ENCODE data around the gene ZNHIT3. TPM values are rescaled to one million over a fixed set of nuclear protein-coding genes. Genes with fewer than 3 reads are reported as not detected.
A peak's percentile ranks its signal among the peaks of the same experiment; 100 is the strongest.
"Not testable (repeated sequence)": the region's sequence is repeated elsewhere in the genome, so short reads cannot be mapped to it uniquely, and the experiment has no call there.

ZNHIT3 gene
- total RNA-seq, 3 donors from 2014 or later, result 46.7 to 59.0 (median 50.8) TPM

GRCh38 chr17:36498560-36499300 lies 12.2 kb downstream of the ZNHIT3 start:
- H3K9me3 Mint-ChIP-seq, result no peaks in the 10 kb centered on the region
- peaks cover 47% of the 10 kb centered on the region for H3K36me3 Mint-ChIP-seq (ENCODE audit: insufficient read depth)
- DNase-seq (no peak), ATAC-seq (no peak)
- no peak overlapping the region for H3K4me3 Mint-ChIP-seq
- peaks cover 1% of the 10 kb centered on the region for H3K4me1 Mint-ChIP-seq (ENCODE audit: low read depth)
- H3K27me3 Mint-ChIP-seq (ENCODE audit: low read depth), result no peaks in the 10 kb centered on the region

DNA sequence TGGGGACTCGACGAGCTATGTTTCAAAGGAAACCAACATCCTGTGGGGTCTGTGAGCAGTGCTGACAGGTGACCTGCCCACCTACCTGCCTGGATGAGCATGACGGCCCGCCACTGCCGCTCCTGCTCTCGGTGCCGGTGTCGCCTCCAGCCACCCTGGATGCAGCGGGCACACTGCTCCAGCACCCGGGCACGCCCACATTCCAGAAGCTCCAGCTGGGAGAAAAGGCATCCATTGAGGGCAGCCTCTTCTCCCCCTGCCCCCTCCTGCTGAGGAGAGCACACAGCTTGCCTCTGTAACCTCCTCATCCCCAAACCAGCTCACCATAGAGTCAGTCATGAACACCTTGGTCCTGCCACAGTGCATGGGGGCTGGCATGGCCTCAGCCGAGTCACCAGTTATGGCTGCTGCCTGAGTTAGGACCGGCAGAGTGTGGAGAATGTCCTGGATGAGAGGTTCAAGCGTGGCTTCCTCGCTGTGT lies 14.3 kb downstream of the ZNHIT3 start:
- Mint-ChIP-seq H3K9me3 (no peaks in the 10 kb centered on the region), H3K27me3 (ENCODE audit: low read depth) (no peaks in the 10 kb centered on the region), H3K36me3 (ENCODE audit: insufficient read depth) (peaks cover 41% of the 10 kb centered on the region), H3K4me3 (no peak overlapping the region), H3K4me1 (ENCODE audit: low read depth) (peaks cover 1% of the 10 kb centered on the region)
- ATAC-seq (peak in 1 of 2 donors; percentile 17), DNase-seq (no peak)

DNA sequence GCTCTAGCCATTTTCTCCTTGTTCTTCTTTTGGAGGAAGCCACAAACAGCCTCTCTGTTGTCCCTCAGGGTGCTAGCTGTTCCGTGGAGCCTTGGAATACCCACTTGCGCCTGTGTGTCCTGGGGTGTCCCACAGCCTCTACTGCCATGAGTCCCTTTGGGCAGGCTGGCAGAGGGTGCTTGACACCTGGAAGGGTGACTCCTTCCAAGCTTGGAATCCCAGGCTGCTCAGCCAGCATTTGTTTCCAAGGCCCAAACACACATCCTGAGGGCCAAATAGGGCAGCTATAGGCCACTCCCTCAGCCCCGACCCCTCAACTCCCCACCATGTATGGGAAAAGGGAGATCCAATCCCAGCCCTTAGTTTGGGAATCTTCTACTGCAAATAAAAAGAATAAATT lies 14.9 kb downstream of the ZNHIT3 start:
- Mint-ChIP-seq H3K36me3 (ENCODE audit: insufficient read depth) (peaks cover 37% of the 10 kb centered on the region), H3K4me1 (ENCODE audit: low read depth) (peaks cover 1% of the 10 kb centered on the region), H3K9me3 (no peaks in the 10 kb centered on the region), H3K27me3 (ENCODE audit: low read depth) (no peaks in the 10 kb centered on the region), H3K4me3 (no peak overlapping the region)
- DNase-seq (no peak), ATAC-seq (no peak)

DNA sequence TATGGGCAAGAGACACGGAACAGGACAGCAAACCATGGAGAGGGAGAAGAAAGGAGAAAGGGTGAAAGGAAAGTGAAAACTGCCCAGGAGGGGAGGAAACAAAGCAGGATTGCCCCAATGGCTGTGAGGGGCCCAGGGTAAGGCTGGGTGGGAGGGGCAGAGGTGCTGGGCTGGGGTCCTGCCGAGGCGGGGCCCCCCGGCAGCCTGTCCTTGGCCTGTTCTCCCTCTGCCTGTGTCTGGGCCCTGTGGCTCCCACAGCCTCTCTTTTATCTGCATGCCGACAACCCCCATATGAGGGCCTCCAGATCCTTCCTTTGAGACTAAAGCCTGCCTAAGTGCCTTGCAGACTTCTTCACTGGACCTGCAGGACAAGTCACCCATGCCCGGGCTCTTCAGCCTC lies 15.5 kb downstream of the ZNHIT3 start:
- H3K36me3 Mint-ChIP-seq (ENCODE audit: insufficient read depth), result peaks cover 38% of the 10 kb centered on the region
- no peaks in the 10 kb centered on the region for H3K27me3 Mint-ChIP-seq (ENCODE audit: low read depth)
- no peak overlapping the region for H3K4me3 Mint-ChIP-seq
- ATAC-seq, result no peak
- no peak for DNase-seq
- no peaks in the 10 kb centered on the region for H3K9me3 Mint-ChIP-seq
- H3K4me1 Mint-ChIP-seq (ENCODE audit: low read depth), result peaks cover 1% of the 10 kb centered on the region

DNA sequence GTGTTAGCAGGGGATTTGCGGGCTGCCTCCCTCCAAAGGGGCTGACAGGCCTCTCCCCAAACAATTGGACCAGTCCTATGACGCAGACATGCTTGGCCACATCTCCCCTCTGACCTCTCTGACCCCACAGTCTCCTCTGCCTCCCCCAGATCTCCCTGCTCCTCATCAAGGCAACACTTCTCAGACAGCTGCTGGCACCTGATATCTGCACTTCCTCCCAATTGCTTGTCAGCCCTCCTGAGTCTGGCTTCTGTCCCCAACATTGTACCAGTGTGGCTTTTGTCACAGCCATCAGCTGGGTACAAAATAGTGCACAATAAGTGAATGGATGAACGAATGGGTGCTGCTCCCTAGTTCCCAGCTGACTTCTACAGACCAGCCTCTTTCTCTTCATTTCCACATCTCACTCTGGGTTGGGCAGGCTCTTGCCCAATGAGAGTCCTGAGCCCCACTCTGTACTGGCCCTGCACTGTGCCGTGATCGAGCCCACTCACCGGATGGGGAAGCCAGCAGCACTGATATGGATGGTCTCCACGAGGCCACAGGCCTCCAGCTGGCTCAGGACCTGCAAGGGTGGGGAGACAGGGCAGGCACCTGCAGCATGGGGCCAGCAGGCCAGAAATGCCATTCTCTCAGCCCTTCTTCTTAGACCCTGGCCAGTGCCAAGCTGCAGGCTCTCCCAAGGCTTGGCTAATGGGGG lies 17.1 kb downstream of the ZNHIT3 start:
- Mint-ChIP-seq H3K27me3 (ENCODE audit: low read depth) (no peaks in the 10 kb centered on the region), H3K9me3 (no peaks in the 10 kb centered on the region), H3K36me3 (ENCODE audit: insufficient read depth) (peaks cover 29% of the 10 kb centered on the region), H3K4me1 (ENCODE audit: low read depth) (peaks cover 1% of the 10 kb centered on the region), H3K4me3 (no peak overlapping the region)
- ATAC-seq (no peak), DNase-seq (no peak)

- ATAC-seq, result no peak
- Mint-ChIP-seq H3K36me3 (ENCODE audit: insufficient read depth) (peaks cover 29% of the 10 kb centered on the region), H3K4me3 (no peak overlapping the region), H3K9me3 (no peaks in the 10 kb centered on the region), H3K4me1 (ENCODE audit: low read depth) (peaks cover 1% of the 10 kb centered on the region), H3K27me3 (ENCODE audit: low read depth) (no peaks in the 10 kb centered on the region)
- DNase-seq, result no peak
Measured at GRCh38 chr17:36504156-36504545, 17.7 kb downstream of the ZNHIT3 start.

- Mint-ChIP-seq H3K27me3 (ENCODE audit: low read depth) (no peaks in the 10 kb centered on the region), H3K4me1 (ENCODE audit: low read depth) (peaks cover 1% of the 10 kb centered on the region), H3K36me3 (ENCODE audit: insufficient read depth) (peaks cover 37% of the 10 kb centered on the region), H3K4me3 (no peak overlapping the region), H3K9me3 (no peaks in the 10 kb centered on the region)
- no peak for DNase-seq
- no peak for ATAC-seq
Measured at GRCh38 chr17:36505171-36505570, 18.7 kb downstream of the ZNHIT3 start.

DNA sequence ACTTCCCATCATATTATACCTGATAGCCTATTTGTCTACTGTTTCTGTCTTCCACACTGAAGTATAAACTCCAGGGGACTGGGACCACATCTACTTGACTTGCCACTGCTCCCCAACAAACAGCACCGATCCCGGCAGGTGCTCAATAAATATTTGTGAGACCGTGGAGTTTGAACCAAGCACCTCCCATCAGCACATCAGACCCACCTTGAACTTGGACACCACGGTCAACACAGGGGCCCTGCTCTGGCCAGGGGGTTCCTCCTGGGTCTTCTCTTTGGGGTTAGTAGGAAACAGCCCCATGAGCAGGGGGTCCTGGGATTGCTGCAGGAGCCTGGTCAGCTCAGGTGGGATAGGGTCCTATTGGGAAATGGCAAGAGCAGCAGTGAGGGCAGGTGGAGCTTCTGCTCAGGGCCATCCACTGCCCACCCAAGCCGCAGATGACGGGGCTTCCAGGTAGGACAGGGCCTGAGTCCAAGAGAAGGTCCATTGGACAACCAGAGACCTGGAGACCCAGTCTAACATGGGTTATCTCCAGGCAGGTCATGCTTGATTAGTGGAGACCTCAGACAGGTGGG lies 19.9 kb downstream of the ZNHIT3 start:
- no peaks in the 10 kb centered on the region for H3K27me3 Mint-ChIP-seq (ENCODE audit: low read depth)
- H3K36me3 Mint-ChIP-seq (ENCODE audit: insufficient read depth), result peaks cover 40% of the 10 kb centered on the region
- H3K4me3 Mint-ChIP-seq, result no peak overlapping the region
- peaks cover 1% of the 10 kb centered on the region for H3K4me1 Mint-ChIP-seq (ENCODE audit: low read depth)
- DNase-seq (no peak), ATAC-seq (no peak)
- no peaks in the 10 kb centered on the region for H3K9me3 Mint-ChIP-seq

- no peaks in the 10 kb centered on the region for H3K27me3 Mint-ChIP-seq (ENCODE audit: low read depth)
- DNase-seq (no peak), ATAC-seq (no peak)
- H3K4me1 Mint-ChIP-seq (ENCODE audit: low read depth), result peaks cover 1% of the 10 kb centered on the region
- H3K9me3 Mint-ChIP-seq, result no peaks in the 10 kb centered on the region
- no peak overlapping the region for H3K4me3 Mint-ChIP-seq
- H3K36me3 Mint-ChIP-seq (ENCODE audit: insufficient read depth), result peaks cover 40% of the 10 kb centered on the region
Measured at GRCh38 chr17:36506831-36507230, 20.4 kb downstream of the ZNHIT3 start.

GRCh38 chr17:36507266-36507665 lies 20.8 kb downstream of the ZNHIT3 start:
- H3K4me1 Mint-ChIP-seq (ENCODE audit: low read depth), result peaks cover under 1% of the 10 kb centered on the region
- no peak for DNase-seq
- peaks cover 38% of the 10 kb centered on the region for H3K36me3 Mint-ChIP-seq (ENCODE audit: insufficient read depth)

GRCh38 chr17:36508439-36508838 lies 22.0 kb downstream of the ZNHIT3 start:
- not testable (repeated sequence) for H3K4me3 Mint-ChIP-seq; ATAC-seq; H3K27me3 Mint-ChIP-seq (ENCODE audit: low read depth); H3K4me1 Mint-ChIP-seq (ENCODE audit: low read depth); H3K9me3 Mint-ChIP-seq; DNase-seq
- peaks cover 29% of the 10 kb centered on the region for H3K36me3 Mint-ChIP-seq (ENCODE audit: insufficient read depth)

More at GRCh38 chr17:36507266-36507665, 20.8 kb downstream of the ZNHIT3 start:
- no peaks in the 10 kb centered on the region for H3K27me3 Mint-ChIP-seq (ENCODE audit: low read depth)
- H3K4me3 Mint-ChIP-seq, result no peak overlapping the region
- no peak for ATAC-seq
- H3K9me3 Mint-ChIP-seq, result no peaks in the 10 kb centered on the region

DNA sequence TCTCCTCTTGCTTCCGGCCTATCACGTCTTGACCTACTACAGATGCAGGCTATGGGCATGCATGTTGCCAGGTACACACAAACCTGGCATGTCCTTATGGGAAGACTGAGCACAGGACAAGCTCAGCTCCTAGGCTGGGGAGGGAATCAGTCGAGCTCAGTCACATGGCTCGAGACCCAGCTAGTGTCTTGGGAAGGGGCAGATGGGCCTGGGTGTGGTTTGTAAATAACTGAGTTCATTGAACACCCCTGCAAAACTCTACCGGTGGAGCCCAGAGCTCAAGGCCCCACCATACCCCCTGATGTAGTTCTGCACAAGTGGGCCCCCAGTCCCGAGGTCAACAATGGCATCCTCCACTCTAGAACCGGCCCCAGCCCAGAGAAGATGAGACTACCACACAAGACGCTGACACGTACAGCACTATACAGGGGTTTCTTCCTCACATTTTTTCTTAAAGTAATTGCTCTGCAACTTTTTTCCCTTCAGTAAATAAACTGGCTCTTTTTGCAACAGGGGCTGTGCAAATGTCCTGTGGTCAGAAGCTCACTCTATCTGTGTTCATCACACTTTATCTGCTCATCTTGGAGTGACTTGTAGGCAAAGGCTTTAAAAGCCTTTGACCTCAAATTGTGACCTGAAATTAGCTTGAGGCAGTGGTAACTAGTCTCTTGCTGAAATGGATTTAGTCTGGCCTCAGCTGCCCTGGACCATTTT lies 22.9 kb downstream of the ZNHIT3 start:
- H3K36me3 Mint-ChIP-seq (ENCODE audit: insufficient read depth), result peaks cover 24% of the 10 kb centered on the region
- no peaks in the 10 kb centered on the region for H3K27me3 Mint-ChIP-seq (ENCODE audit: low read depth)
- no peak overlapping the region for H3K4me3 Mint-ChIP-seq
- DNase-seq (no peak), ATAC-seq (no peak)
- H3K9me3 Mint-ChIP-seq, result no peaks in the 10 kb centered on the region
- H3K4me1 Mint-ChIP-seq (ENCODE audit: low read depth), result no peaks in the 10 kb centered on the region

DNA sequence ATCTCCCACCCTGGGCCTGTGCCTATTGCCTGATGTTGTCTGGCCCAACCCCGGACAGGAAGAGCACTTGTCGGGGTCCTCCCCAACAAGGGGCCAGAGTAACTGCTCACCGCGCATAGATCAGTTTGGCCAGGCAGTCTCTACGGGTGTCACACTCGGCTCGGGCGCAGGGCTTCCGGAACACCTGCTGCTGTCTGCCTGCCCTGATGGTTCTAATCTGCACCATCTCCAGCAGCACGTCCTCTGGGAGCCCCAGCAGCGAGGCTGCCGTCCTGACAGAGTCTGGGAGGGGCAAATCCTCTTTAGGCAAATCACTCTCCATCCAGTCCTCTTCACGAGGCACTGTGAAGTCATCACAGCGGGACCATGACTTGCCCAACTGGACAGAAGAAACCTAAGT lies 24.2 kb downstream of the ZNHIT3 start:
- Mint-ChIP-seq H3K4me1 (ENCODE audit: low read depth) (no peaks in the 10 kb centered on the region), H3K4me3 (no peak overlapping the region), H3K9me3 (no peaks in the 10 kb centered on the region), H3K36me3 (ENCODE audit: insufficient read depth) (peaks cover 28% of the 10 kb centered on the region), H3K27me3 (ENCODE audit: low read depth) (no peaks in the 10 kb centered on the region)
- no peak for DNase-seq
- ATAC-seq, result no peak

DNA sequence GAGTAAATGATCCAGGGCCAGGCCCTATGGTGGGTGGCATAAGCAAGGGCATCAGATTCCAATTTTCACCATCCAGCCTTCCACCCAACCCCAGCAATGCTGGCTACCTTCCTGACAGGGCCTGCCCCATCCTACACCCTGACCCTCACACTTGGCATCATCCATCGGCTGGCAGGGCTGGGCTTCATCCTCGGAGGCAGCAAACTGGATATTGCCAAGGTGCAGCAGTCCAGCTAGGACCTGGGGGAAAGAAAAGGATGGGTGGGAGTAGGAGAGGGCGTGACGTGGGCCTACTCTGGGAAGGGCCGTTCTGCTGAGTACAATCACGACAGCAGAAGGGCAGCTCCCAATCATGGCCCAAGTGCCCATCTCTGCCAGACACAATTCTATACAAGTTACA lies 24.7 kb downstream of the ZNHIT3 start:
- Mint-ChIP-seq H3K36me3 (ENCODE audit: insufficient read depth) (peaks cover 27% of the 10 kb centered on the region), H3K27me3 (ENCODE audit: low read depth) (no peaks in the 10 kb centered on the region), H3K9me3 (no peaks in the 10 kb centered on the region), H3K4me3 (no peak overlapping the region), H3K4me1 (ENCODE audit: low read depth) (no peaks in the 10 kb centered on the region)
- ATAC-seq (no peak), DNase-seq (no peak)

All from activated T-cell treated with anti-CD3 and anti-CD28 coated beads, Interleukin-2, amount 50 U/mL, for 4 hours (primary cell).